ENCODE data around the gene ITPR3.

Gene ITPR3

GRCh38 chr6:33738879-33739278 is 117.8 kb downstream of the ITPR3 start:
- TF ChIP-seq TAF1 (IDR thresholded peaks at IDR 0.05; ENCODE audit: low read depth) (no peak), REST (IDR thresholded peaks at IDR 0.05; ENCODE audit: low read depth) (no peak), TCF12 (IDR thresholded peaks at IDR 0.05; ENCODE audit: low read depth) (no peak), CREB1 (IDR thresholded peaks at IDR 0.05; ENCODE audit: low read depth) (no peak), ZBTB7A (IDR thresholded peaks at IDR 0.05; ENCODE audit: low read depth) (no peak), EP300 (IDR thresholded peaks at IDR 0.05; ENCODE audit: borderline replicate concordance) (no peak), EGR1 (IDR thresholded peaks at IDR 0.05) (no peak), YY1 (IDR thresholded peaks at IDR 0.05; ENCODE audit: low read depth) (no peak), USF1 (IDR thresholded peaks at IDR 0.05) (no peak), CEBPB (IDR thresholded peaks at IDR 0.05) (no peak), NFIC (IDR thresholded peaks at IDR 0.05) (no peak), RAD21 (IDR thresholded peaks at IDR 0.05; ENCODE audit: low read depth) (no peak), MAX (IDR thresholded peaks at IDR 0.05) (no peak), FOXM1 (IDR thresholded peaks at IDR 0.05; ENCODE audit: borderline replicate concordance, low read depth) (no peak), TEAD4 (IDR thresholded peaks at IDR 0.05) (no peak)

- TF ChIP-seq EP300 (IDR thresholded peaks at IDR 0.05; ENCODE audit: borderline replicate concordance) = no peak
- no peak for TF ChIP-seq NFIC (IDR thresholded peaks at IDR 0.05)
- TF ChIP-seq EGR1 (IDR thresholded peaks at IDR 0.05) = no peak
- TF ChIP-seq CREB1 (IDR thresholded peaks at IDR 0.05; ENCODE audit: low read depth) = no peak
- no peak for TF ChIP-seq YY1 (IDR thresholded peaks at IDR 0.05; ENCODE audit: low read depth)
- TF ChIP-seq USF1 (IDR thresholded peaks at IDR 0.05) = no peak
- no peak for TF ChIP-seq TEAD4 (IDR thresholded peaks at IDR 0.05)
- no peak for TF ChIP-seq CEBPB (IDR thresholded peaks at IDR 0.05)
- TF ChIP-seq MAX (IDR thresholded peaks at IDR 0.05) = no peak
- TF ChIP-seq TCF12 (IDR thresholded peaks at IDR 0.05; ENCODE audit: low read depth) = no peak
- no peak for TF ChIP-seq RAD21 (IDR thresholded peaks at IDR 0.05; ENCODE audit: low read depth)
- TF ChIP-seq ZBTB7A (IDR thresholded peaks at IDR 0.05; ENCODE audit: low read depth) = no peak
- TF ChIP-seq FOXM1 (IDR thresholded peaks at IDR 0.05; ENCODE audit: borderline replicate concordance, low read depth) = no peak
- TF ChIP-seq TAF1 (IDR thresholded peaks at IDR 0.05; ENCODE audit: low read depth) = no peak
Observed at GRCh38 chr6:33739571-33739970, 118.4 kb downstream of the ITPR3 start.

GRCh38 chr6:33740204-33740608 is 119.1 kb downstream of the ITPR3 start:
- TF ChIP-seq YY1 (IDR thresholded peaks at IDR 0.05; ENCODE audit: low read depth) = no peak
- TF ChIP-seq TAF1 (IDR thresholded peaks at IDR 0.05; ENCODE audit: low read depth) = no peak
- no peak for TF ChIP-seq EGR1 (IDR thresholded peaks at IDR 0.05)
- TF ChIP-seq NFIC (IDR thresholded peaks at IDR 0.05) = no peak
- TF ChIP-seq RAD21 (IDR thresholded peaks at IDR 0.05; ENCODE audit: low read depth) = no peak
- TF ChIP-seq TCF12 (IDR thresholded peaks at IDR 0.05; ENCODE audit: low read depth) = no peak
- no peak for TF ChIP-seq MAX (IDR thresholded peaks at IDR 0.05)
- TF ChIP-seq EP300 (IDR thresholded peaks at IDR 0.05; ENCODE audit: borderline replicate concordance) = no peak
- no peak for TF ChIP-seq FOXM1 (IDR thresholded peaks at IDR 0.05; ENCODE audit: borderline replicate concordance, low read depth)
- TF ChIP-seq REST (IDR thresholded peaks at IDR 0.05; ENCODE audit: low read depth) = no peak
- TF ChIP-seq USF1 (IDR thresholded peaks at IDR 0.05) = no peak
- TF ChIP-seq TEAD4 (IDR thresholded peaks at IDR 0.05) = no peak
- no peak for TF ChIP-seq CREB1 (IDR thresholded peaks at IDR 0.05; ENCODE audit: low read depth)
- no peak for TF ChIP-seq CEBPB (IDR thresholded peaks at IDR 0.05)
- TF ChIP-seq ZBTB7A (IDR thresholded peaks at IDR 0.05; ENCODE audit: low read depth) = no peak

- TF ChIP-seq USF1 (IDR thresholded peaks at IDR 0.05) (no peak), CEBPB (IDR thresholded peaks at IDR 0.05) (no peak), EP300 (IDR thresholded peaks at IDR 0.05; ENCODE audit: borderline replicate concordance) (no peak), TAF1 (IDR thresholded peaks at IDR 0.05; ENCODE audit: low read depth) (no peak), TEAD4 (IDR thresholded peaks at IDR 0.05) (no peak), ZBTB7A (IDR thresholded peaks at IDR 0.05; ENCODE audit: low read depth) (no peak), FOXM1 (IDR thresholded peaks at IDR 0.05; ENCODE audit: borderline replicate concordance, low read depth) (no peak)
Observed at GRCh38 chr6:33740794-33741193, 119.7 kb downstream of the ITPR3 start.

All from Ishikawa (cell line).